Measurements from ENCODE around the gene SLC6A6.

GRCh38 chr3:14373753-14374376, 28.5 kb upstream of the SLC6A6 start:
- TF ChIP-seq CTCF (IDR thresholded peaks at IDR 0.05) (no peak), POLR2A (IDR thresholded peaks at IDR 0.05) (no peak)
